Esophagus squamous epithelium (tissue), 5 donors: ENCODE results near the gene ESRP2. TPM values are rescaled to one million over a fixed set of nuclear protein-coding genes. Genes with fewer than 3 reads are reported as not detected.

Source experiments
- DNase-seq: peaks from one replicate; lab custom pipeline; 2025; lab: John Stamatoyannopoulos, UW
- H3K27ac ChIP-seq, 4 donors: fragments of 200-600 bp; sonication (generic); one replicate each; pipeline ENCODE4 v1.5.1; 2016 to 2019; ENCODE audit warnings: mild to moderate bottlenecking in 1 of 4
- H3K27me3 ChIP-seq, 4 donors: fragments of 200-600 bp; sonication (generic); 1 replicate in 3 of 4; 2 replicates in 1 of 4; pipeline versions ENCODE4 v1.5.1 to v1.6.0; 2017 to 2021; ENCODE audit warnings: antibody characterized with exemption in 1 of 4
- H3K36me3 ChIP-seq, 3 donors: fragments of 200-600 bp; sonication (generic); one replicate each; pipeline ENCODE4 v1.5.1; 2016 to 2019
- H3K4me1 ChIP-seq, 3 donors: fragments of 200-600 bp; sonication (generic); one replicate each; pipeline ENCODE4 v1.5.1; 2017 to 2019
- H3K4me3 ChIP-seq, 4 donors: fragments of 200-600 bp; sonication (generic); 1 replicate in 3 of 4; 2 replicates in 1 of 4; pipeline ENCODE4 v1.5.1; 2016 to 2019; ENCODE audit warnings: mild to moderate bottlenecking in 2 of 4, moderate library complexity in 1 of 4
- H3K9me3 ChIP-seq, 3 donors: fragments of 200-600 bp; sonication (generic); one replicate each; pipeline ENCODE4 v1.5.1; 2016 to 2019
- POLR2A ChIP-seq, 4 donors: fragments of 450-650 bp; IDR thresholded peaks; one replicate each; pipeline ENCODE4 v1.6.1; 2017; ENCODE audit warnings: antibody characterized with exemption in 4 of 4, mild to moderate bottlenecking in 4 of 4, moderate library complexity in 3 of 4
- WGBS, 2 donors: methylation state at CpG; one replicate each; pipeline ENCODE4 v1.1.5; 2018; 5-methylcytosine and 5-hydroxymethylcytosine counted together
- intact Hi-C: fragments of 100-400 bp; cut with DNase I; formaldehyde crosslinking; loops from one replicate; pipeline ENCODE4 v1.15.0; 2022
- total RNA-seq, 4 donors: library from RNA; depleted of rRNA; stranded (reverse); fragments of >200 nt; gene quantifications; one replicate each; pipeline ENCODE4 v1.1.0, GENCODE V29; 2016
- TF ChIP-seq, protein P1 (sequence below), 6 experiments: fragments of 450-650 bp in 4 of 6; fragments of 200-600 bp in 2 of 6; sonication (generic) in 2 of 6; IDR thresholded peaks; one replicate each; pipeline ENCODE4 v1.5.1; 2016 to 2019; ENCODE audit warnings: antibody characterized with exemption in 6 of 6, mild to moderate bottlenecking in 4 of 6, moderate library complexity in 4 of 6
- donor health status: DM: yes; HTN: yes; CAD: no.

ESRP2 gene
- total RNA-seq, 4 donors from 2014 or later, result 44.6 to 137 (median 118) TPM

DNA sequence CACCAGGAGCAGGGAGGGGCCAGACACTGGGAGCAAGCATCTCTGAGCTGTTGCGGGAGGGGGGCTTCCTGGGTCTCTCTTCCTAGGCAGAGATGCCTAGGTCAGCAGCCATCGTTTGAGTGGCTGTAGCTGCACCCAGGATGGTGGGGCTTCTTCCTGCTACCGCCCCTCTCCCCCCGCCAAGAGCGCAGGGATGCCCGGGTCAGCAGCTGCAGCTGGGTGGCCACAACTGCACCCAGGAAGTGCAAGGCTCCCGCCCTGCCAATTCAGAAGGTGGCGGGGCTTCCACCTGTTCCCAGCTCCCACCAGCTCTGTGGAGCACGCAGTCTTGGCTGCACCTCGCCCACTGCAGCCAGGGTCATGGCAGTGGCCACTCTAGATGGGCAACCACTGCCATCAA, 47.8 kb downstream of the ESRP2 start:
- no peak for TF ChIP-seq POLR2A (IDR thresholded peaks at IDR 0.05)
- TF ChIP-seq, protein P1, sequence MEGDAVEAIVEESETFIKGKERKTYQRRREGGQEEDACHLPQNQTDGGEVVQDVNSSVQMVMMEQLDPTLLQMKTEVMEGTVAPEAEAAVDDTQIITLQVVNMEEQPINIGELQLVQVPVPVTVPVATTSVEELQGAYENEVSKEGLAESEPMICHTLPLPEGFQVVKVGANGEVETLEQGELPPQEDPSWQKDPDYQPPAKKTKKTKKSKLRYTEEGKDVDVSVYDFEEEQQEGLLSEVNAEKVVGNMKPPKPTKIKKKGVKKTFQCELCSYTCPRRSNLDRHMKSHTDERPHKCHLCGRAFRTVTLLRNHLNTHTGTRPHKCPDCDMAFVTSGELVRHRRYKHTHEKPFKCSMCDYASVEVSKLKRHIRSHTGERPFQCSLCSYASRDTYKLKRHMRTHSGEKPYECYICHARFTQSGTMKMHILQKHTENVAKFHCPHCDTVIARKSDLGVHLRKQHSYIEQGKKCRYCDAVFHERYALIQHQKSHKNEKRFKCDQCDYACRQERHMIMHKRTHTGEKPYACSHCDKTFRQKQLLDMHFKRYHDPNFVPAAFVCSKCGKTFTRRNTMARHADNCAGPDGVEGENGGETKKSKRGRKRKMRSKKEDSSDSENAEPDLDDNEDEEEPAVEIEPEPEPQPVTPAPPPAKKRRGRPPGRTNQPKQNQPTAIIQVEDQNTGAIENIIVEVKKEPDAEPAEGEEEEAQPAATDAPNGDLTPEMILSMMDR (IDR thresholded peaks at IDR 0.05), result no peak
- intact Hi-C loops, result no loop called here
- no peak overlapping the region for H3K27ac ChIP-seq
- H3K27me3 ChIP-seq, result no peaks in the 10 kb centered on the region
- no peaks in the 10 kb centered on the region for H3K9me3 ChIP-seq
- no peak overlapping the region for H3K4me3 ChIP-seq
- peaks cover 8 to 97% (median 12%) of the 10 kb centered on the region in 3 donors for H3K36me3 ChIP-seq
- no peak for DNase-seq
- WGBS, 2 donors, result 100% methylated on average over 1 to 4 of the region's 10 CpGs
- no peaks in the 10 kb centered on the region for H3K4me1 ChIP-seq

DNA sequence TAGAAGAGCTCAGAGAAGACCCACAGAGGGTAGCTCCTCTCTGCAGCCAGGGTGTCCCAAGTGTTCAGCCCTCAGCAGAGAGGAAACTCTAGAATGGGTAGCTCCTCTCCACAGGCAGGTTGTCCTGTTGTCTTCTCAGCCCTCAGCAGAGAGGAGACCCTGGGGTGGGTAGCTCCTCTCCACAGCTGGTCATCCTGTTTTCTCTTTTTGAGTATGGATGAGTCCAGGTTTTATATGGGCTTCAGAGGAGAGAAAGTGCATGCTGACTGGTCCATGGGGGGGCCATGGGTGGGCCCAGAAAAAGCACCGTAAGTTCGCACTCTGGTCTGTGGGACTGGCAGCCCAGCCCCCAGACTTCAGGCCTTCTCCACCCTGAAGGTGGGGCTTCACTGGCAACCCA, 48.4 kb downstream of the ESRP2 start:
- no peaks in the 10 kb centered on the region for H3K27me3 ChIP-seq
- no CpG with 5 or more reads among the region's 2 CpGs for WGBS, 2 donors
- intact Hi-C loops, result no loop called here
- peaks cover 8 to 97% (median 12%) of the 10 kb centered on the region in 3 donors for H3K36me3 ChIP-seq
- no peaks in the 10 kb centered on the region for H3K4me1 ChIP-seq
- no peak for TF ChIP-seq POLR2A (IDR thresholded peaks at IDR 0.05)
- TF ChIP-seq, protein P1 (IDR thresholded peaks at IDR 0.05), result no peak
- DNase-seq, result no peak
- H3K9me3 ChIP-seq, result no peaks in the 10 kb centered on the region
- no peak overlapping the region for H3K27ac ChIP-seq
- H3K4me3 ChIP-seq, result no peak overlapping the region

DNA sequence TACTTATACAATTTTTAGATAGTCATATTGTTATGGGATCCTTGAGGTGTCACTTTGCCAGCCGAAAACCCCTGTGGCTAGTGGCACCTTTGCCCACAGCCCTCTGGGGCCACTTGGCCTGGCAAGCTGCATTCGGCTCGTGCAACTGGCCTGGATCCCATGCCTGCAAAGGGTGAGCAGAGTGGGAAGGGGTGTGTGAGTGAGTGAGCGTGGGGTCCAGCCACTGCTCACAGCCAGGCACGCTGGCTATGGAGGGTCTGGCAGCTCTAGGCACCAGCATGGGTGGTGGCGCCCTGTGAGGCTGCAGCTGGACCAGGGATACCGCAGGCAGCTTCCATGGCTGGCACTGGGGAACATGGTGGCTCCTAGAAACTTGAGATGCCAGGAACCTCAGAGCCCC, 49.0 kb downstream of the ESRP2 start:
- no peak for TF ChIP-seq POLR2A (IDR thresholded peaks at IDR 0.05)
- TF ChIP-seq, protein P1 (IDR thresholded peaks at IDR 0.05), result no peak
- Histone ChIP-seq H3K27ac (no peak overlapping the region), H3K36me3 (peaks cover 8 to 97% (median 12%) of the 10 kb centered on the region in 3 donors), H3K4me1 (no peaks in the 10 kb centered on the region), H3K27me3 (no peaks in the 10 kb centered on the region), H3K4me3 (no peak overlapping the region), H3K9me3 (no peaks in the 10 kb centered on the region)
- 86 to 100% methylated on average over 4 of the region's 7 CpGs for WGBS, 2 donors
- intact Hi-C loops, result no loop called here
- no peak for DNase-seq

DNA sequence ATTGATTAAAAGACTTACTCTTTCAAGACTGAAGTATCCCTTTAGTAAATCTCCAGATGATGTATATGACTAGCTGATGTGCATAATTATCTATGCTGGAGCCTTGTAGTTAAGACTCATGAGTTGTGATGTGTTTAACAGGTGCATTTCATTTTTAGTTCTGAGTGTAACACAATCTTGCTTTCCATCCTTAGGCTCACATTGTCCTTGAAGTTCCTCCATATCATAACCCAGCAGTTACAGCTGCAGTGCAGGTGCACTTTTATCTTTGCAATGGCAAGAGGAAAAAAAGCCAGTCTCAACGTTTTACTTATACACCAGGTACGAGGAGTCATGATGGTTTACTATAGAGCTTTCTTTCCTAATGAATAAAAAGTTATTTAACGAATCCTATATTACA, 52.9 kb downstream of the ESRP2 start:
- WGBS, 2 donors, result 78 to 79% methylated on average over 3 of the region's 3 CpGs
- H3K27ac ChIP-seq, result no peak overlapping the region
- H3K36me3 ChIP-seq, result peaks cover 0 to 96% (median 5%) of the 10 kb centered on the region in 3 donors

DNA sequence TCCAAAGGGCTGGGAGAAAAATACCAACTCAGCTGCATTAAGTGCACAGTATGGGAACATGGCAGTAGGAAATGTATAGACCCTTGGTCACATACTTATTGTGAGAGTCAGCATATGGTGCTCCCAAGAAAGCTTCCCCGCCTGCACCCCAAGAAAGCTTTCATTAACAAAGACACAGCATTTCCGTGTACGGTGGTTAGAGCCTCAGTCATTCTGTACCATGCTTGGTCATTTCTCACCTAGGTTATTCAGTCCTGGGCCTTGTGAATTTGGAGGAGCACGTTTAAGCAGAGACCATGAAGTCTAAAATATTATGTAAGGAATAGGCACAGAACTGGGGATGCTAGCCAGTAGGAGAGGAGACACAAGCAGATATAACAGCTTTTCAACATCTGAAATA, 56.1 kb downstream of the ESRP2 start:
- H3K4me1 ChIP-seq, result no peaks in the 10 kb centered on the region
- peaks cover 0 to 88% (median 5%) of the 10 kb centered on the region in 3 donors for H3K36me3 ChIP-seq
- no peak for TF ChIP-seq POLR2A (IDR thresholded peaks at IDR 0.05)
- TF ChIP-seq, protein P1 (IDR thresholded peaks at IDR 0.05), result no peak
- H3K9me3 ChIP-seq, result no peaks in the 10 kb centered on the region
- no peak overlapping the region for H3K27ac ChIP-seq
- no peak overlapping the region for H3K4me3 ChIP-seq
- intact Hi-C loops, result no loop called here
- H3K27me3 ChIP-seq, result no peaks in the 10 kb centered on the region
- WGBS, 2 donors, result 69 to 87% methylated on average over 4 of the region's 4 CpGs
- no peak for DNase-seq

More for the DNA sequence above, 52.9 kb downstream of the ESRP2 start:
- H3K4me3 ChIP-seq, result no peak overlapping the region
- intact Hi-C loops, result no loop called here
- no peak for DNase-seq
- H3K9me3 ChIP-seq, result no peaks in the 10 kb centered on the region
- TF ChIP-seq, protein P1 (IDR thresholded peaks at IDR 0.05), result no peak
- no peak for TF ChIP-seq POLR2A (IDR thresholded peaks at IDR 0.05)
- no peaks in the 10 kb centered on the region for H3K27me3 ChIP-seq
- H3K4me1 ChIP-seq, result no peaks in the 10 kb centered on the region
